ENCODE measurements around the gene SEMA3G.

SEMA3G gene

GRCh38 chr3:52438579-52439425, 6.1 kb downstream of the SEMA3G start:
- no peak for DNase-seq (ENCODE audit: low spot score)

GRCh38 chr3:52438104-52438376, 6.9 kb downstream of the SEMA3G start:
- DNase-seq (ENCODE audit: low spot score): no peak

GRCh38 chr3:52437326-52438103, 7.4 kb downstream of the SEMA3G start:
- DNase-seq (ENCODE audit: low spot score): no peak

- no peak for DNase-seq (ENCODE audit: low spot score)
These were observed 8.3 kb downstream of the SEMA3G start for GRCh38 chr3:52436500-52437149.

- no peak for DNase-seq (ENCODE audit: low spot score)
These were observed 9.4 kb downstream of the SEMA3G start for GRCh38 chr3:52435246-52436101.

GRCh38 chr3:52434491-52435115, 10.3 kb downstream of the SEMA3G start:
- DNase-seq (ENCODE audit: low spot score): no peak

- DNase-seq (ENCODE audit: low spot score): no peak
These were observed 10.9 kb downstream of the SEMA3G start for GRCh38 chr3:52433996-52434479.

GRCh38 chr3:52433328-52433995, 11.4 kb downstream of the SEMA3G start:
- DNase-seq (ENCODE audit: low spot score): no peak

GRCh38 chr3:52432691-52433141, 12.2 kb downstream of the SEMA3G start:
- DNase-seq (ENCODE audit: low spot score): no peak

GRCh38 chr3:52432225-52432624, 12.7 kb downstream of the SEMA3G start:
- DNase-seq (ENCODE audit: low spot score): no peak

- no peak for DNase-seq (ENCODE audit: low spot score)
These were observed 13.3 kb downstream of the SEMA3G start for GRCh38 chr3:52431459-52432223.

GRCh38 chr3:52430416-52430810, 14.5 kb downstream of the SEMA3G start:
- no peak for DNase-seq (ENCODE audit: low spot score)

- DNase-seq (ENCODE audit: low spot score): no peak
These were observed 15.0 kb downstream of the SEMA3G start for GRCh38 chr3:52429779-52430415.

- no peak for DNase-seq (ENCODE audit: low spot score)
These were observed 15.9 kb downstream of the SEMA3G start for GRCh38 chr3:52429031-52429430.

- peak; percentile 83 for DNase-seq (ENCODE audit: low spot score)
These were observed 16.5 kb downstream of the SEMA3G start for GRCh38 chr3:52428151-52429005.

- DNase-seq (ENCODE audit: low spot score): no peak
These were observed 21.7 kb downstream of the SEMA3G start for GRCh38 chr3:52423173-52423572.

- DNase-seq (ENCODE audit: low spot score): no peak
These were observed 22.2 kb downstream of the SEMA3G start for GRCh38 chr3:52422669-52423068.

- DNase-seq (ENCODE audit: low spot score): no peak
These were observed 24.5 kb downstream of the SEMA3G start for GRCh38 chr3:52420388-52420787.

Data from putamen (tissue), 1 donor.